GM19455 (cell line): ENCODE results near the gene ABHD16B.

ENCODE experiments used
- ATAC-seq: cut with Tn5 transposase; IDR thresholded peaks from one replicate; pipeline ENCODE4 v1.9.1; 2021; ENCODE audit not compliant: unreplicated experiment

Gene ABHD16B

DNA sequence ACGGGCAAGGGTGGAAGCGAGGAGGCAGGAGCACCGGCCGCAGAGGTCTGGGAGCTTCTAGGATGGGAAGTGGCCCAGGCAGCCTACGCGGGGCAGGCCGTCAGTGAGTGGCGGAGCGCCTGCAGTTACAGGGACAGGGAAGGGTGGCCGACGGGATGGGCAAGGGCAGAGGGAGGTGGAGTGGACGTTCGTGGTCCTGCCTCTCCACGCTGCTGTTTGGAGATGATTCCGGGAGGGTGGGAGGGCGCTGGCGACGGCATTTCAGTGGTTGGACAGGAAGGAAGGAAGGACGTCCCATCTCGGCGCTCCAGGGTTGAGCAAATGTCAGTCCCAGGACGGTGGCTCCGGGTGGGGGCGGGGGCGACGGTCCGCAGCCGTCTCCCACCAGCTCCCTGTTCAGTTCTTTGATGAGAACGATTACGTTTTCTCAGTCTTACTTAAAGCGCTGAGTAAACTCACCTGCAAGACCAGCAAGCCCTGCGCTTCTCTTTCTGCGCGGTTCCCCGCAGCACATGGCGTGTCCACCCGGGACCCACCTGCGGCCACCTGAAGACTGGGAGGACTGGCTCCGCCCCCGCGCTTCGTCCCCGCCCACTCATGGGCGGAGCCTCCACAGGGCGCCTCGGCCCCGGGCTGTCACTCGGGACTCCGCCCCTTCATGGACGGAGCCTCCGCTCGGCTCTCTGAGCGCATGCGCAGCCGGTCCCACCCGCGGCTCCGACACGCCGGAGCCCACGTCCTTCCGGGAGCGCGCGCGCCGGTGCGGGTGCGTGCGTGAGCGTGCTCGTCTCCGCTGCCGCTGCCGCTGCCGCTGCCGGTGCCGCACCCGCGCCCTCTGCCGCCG lies 33.3 kb downstream of the ABHD16B start, which contains the start of gene DNAJC5:
DNAJC5 (plus strand) TSS at position 769 of the 844 bp plus-strand sequence. CDS start 33,220 bp downstream, outside the sequence.
- peak; percentile 70 for ATAC-seq

- peak; percentile 23 for ATAC-seq
These were observed 34.1 kb downstream of the ABHD16B start for GRCh38 chr20:63895202-63895951.

DNA sequence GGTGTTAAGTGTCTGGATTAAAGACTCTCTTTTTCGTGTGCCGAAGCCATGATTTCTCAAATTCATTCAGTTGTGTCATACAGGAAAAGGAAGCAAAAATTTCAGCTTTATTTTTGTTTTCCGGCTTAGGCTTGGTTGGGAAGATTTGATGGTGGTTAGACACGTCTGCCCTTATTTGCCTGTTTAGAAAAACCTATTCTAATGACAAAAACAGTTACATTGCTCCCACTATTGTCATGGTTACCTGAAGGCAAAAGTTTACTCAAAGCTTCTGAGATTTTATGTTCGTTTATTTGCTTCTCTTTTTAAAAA lies 34.6 kb downstream of the ABHD16B start:
- no peak for ATAC-seq

- ATAC-seq, result no peak
These were observed 35.2 kb downstream of the ABHD16B start for GRCh38 chr20:63896264-63897105.

DNA sequence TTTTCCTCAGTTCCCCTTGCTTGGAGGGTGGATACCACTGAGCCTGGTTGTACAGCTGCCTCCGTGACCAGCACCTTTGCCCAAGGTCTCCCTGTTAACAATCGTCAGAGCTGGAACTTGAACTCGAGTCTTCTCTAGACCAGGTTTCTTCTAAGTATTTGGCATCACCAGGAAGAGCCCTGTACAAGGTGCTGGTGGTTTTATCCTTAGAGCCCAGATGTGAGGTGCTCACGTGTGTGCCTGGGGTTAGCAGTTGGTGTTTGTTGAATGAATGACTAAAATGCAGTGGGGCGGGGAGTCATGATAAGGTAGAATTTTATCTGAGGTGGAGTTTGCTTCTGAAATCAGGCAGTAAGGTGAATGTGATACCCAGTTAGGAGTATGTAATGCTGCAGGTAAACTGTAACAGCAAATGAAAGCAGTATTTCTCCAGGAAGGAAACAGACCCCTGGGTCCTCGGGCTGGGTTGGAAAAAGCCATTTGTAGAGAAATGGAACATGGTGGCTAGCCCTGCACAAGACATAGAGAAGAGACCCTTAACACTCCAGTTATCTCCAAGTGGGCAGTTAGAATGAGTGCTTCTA lies 36.8 kb downstream of the ABHD16B start:
- no peak for ATAC-seq

GRCh38 chr20:63898882-63899558 lies 37.7 kb downstream of the ABHD16B start:
- ATAC-seq, result no peak

DNA sequence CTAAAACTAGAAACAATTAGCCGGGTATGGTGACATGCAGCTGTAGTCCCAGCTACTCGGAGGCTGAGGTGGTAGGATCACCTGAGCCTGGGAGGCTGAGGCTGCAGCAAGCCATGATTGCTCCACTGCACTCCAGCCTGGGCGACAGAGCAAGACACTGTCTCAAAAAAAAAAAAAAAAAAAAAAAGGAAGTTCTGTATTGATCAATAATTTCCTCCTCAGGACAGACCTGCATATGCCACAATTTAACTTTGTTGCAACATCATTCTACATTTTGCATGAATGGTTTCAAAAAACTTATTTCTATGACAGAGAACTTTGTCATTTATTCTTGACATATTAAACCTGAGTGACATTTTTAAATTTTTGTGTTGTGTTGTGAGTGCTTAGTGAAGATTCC lies 39.1 kb downstream of the ABHD16B start:
- ATAC-seq, result no peak

DNA sequence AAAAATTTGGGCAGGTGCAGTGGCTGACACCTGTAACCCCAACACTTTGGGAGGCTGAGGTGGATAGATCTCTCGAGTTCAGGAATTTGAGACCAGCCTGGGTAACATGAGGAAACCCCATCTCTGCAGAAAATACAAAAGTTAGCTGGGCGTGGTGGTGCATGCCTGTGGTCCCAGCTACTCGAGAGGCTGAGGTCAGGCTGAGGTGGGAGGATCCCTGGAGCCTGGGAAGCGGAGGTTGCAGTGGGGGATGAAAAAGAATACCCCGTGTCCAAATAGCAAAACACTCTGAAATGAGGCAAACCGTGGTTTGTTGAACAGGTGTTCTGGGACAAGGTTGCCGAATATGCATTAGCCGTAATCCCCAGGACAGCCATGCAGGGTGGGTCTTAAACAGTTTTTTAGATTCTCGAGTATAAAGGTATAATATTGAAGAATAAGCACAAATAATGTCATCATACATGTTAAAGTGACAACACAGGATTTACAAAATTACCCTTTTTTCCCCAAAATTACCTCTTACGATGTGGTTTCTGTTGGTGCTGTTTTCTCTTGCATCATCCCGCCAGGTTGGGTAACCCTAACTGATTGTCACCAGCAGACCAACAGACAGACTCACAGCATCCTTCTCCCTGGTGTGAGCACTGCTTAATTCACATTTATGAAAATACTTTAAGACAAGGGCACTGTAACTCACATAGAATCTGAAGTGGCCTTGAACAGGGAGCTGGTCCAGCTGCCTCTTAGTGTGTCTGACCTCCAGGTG lies 42.7 kb downstream of the ABHD16B start:
- no peak for ATAC-seq

DNA sequence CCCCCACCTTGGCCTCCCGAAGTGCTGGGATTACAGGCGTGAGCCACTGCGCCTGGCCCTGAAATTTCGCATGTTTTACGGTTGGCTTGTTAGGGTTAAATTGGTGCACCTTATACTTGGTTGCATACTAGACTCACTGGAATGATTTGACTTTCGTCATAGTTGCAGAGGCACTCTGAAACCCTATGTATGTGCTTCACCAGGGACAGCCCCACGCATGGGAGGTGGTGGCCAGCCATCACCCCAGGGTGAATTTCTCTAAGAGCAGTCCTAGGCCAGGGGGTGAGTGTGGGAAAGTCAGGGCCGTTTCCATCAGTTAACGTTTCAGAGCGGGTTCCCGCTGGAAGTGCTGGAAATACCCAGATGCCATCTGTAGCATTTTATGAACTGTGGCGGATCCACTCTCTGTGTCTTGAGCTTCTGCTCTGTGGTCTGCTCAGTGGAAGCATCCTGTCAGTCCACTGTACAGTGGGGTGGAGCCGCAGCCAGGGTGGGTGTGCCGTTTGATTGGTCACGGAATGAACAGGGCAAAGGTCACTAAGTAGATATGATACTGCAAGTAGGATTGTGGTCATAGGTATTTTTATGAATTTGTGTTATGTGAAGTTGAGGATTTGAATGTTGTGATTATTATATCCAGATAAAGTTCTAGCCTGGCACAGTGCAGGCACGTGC lies 46.8 kb downstream of the ABHD16B start:
- no peak for ATAC-seq

GRCh38 chr20:63911176-63911575 lies 49.9 kb downstream of the ABHD16B start:
- no peak for ATAC-seq
